Fibroblast of the aortic adventitia (primary cell): ENCODE measurements around the gene FUOM. TPM values are rescaled to one million over a fixed set of nuclear protein-coding genes. Genes with fewer than 3 reads are reported as not detected.
A peak's percentile ranks its signal among the peaks of the same experiment; 100 is the strongest.
"Not testable (repeated sequence)": the region's sequence is repeated elsewhere in the genome, so short reads cannot be mapped to it uniquely, and the experiment has no call there.

Experiments used
- DNase-seq: peaks from one replicate; pipeline ENCODE4 v3.0.0-alpha.2; 2010; ENCODE audit warnings: low read depth
- H3K4me3 ChIP-seq: 2 replicates; pipeline ENCODE4 v1.5.1; 2011; ENCODE audit warnings: low read depth, mild to moderate bottlenecking, control low read depth, low read length, moderate library complexity
- CTCF ChIP-seq: IDR thresholded peaks from 2 replicates; pipeline ENCODE4 v1.5.1; 2011; ENCODE audit warnings: mild to moderate bottlenecking, low read length, control low read depth, inconsistent platforms; ENCODE audit not compliant: insufficient read depth
- total RNA-seq: library from RNA; depleted of rRNA; stranded (reverse); fragments of >200 nt; gene quantifications from 2 replicates; pipeline ENCODE4 v1.2.3, GENCODE V29; 2012; ENCODE audit warnings: low replicate concordance

FUOM gene
- total RNA-seq, 1 donor: 16.9 TPM

GRCh38 chr10:133379152-133379800 is 21.5 kb upstream of the FUOM start, which contains the start of gene PAOX:
Gene PAOX (plus strand): TSS chr10:133379262. CDS start chr10:133379317, 55 bp downstream.
- DNase-seq: peak; percentile 56
- no peak for TF ChIP-seq CTCF
- H3K4me3 ChIP-seq: peak within 1 kb of the TSS; percentile 74

DNA sequence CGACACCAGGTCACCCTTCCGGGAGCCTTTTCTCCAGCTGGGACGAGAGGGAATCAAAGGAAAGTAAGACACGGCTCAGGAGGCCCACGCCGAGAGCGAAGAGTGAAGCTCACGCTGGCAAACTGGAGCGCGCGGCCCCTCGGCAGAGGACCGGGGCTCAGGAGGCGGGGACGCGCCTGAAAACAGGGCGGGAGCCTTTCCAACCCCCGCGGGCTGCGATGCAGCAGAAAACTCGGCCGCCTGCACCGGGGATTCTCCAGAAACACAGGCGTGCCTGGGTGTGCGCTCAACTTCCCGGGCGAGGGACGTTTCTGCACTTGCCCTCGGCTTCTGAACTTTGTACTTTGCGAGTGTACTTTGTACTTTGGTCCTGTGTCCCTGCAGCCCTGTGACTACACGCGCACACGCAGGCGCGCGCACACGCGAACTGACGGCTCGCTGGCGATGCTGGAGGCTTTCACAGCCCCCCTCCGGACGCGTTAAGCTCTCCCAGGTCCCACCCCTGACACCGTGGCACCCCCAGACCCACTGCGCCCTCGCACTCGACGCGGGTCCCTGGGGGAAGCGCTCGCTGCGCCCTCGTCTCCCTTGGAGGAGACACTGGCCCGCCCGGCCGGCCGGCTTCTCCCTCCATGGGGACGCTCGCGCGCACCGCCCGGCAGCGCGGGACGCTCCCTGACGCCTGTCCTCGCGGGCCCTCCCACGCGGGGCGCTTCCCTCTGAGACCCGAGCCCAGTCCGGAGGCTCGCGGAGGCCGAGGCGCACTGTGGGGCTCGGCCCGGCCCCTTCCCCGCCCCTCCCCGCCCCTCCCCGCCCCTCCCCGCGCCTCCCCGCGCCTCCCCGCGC is 20.7 kb upstream of the FUOM start:
- TF ChIP-seq CTCF: no peak

DNA sequence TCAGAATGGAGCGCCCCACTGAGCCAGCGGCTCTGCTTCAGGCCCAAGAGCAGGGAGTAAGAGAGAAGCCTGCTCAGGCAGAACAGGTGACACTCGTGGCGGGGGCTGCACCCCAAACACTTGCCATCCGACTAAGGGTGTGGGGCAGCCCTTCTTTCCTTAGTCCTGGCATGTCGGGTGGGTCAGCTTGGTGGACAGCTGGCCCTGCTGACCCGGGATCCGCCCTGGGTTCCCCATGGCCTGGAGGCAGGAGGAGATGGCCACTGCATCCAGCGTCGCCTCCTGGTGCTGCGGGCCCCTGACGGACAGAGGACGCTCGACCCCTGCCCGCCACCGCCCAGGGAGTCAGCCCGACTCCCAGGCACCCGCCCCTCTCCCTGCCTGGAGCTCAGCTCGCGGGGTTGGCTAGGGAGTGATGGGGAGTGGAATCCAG is 20.0 kb upstream of the FUOM start:
- no peak for TF ChIP-seq CTCF
- DNase-seq: no peak
- peak overlapping the region; percentile 74 for H3K4me3 ChIP-seq

More for the DNA sequence above, 20.7 kb upstream of the FUOM start:
- peak; percentile 35 for DNase-seq
- peak overlapping the region; percentile 74 for H3K4me3 ChIP-seq

- H3K4me3 ChIP-seq: no peak overlapping the region
- no peak for DNase-seq
- no peak for TF ChIP-seq CTCF
These were observed 19.4 kb upstream of the FUOM start for GRCh38 chr10:133377025-133377817.

- not testable (repeated sequence) for DNase-seq, H3K4me3 ChIP-seq
These were observed 18.4 kb upstream of the FUOM start for GRCh38 chr10:133376183-133376582.

- TF ChIP-seq CTCF: no peak
- no peak overlapping the region for H3K4me3 ChIP-seq
- DNase-seq: no peak
These were observed 17.7 kb upstream of the FUOM start for GRCh38 chr10:133375357-133376115.
